ENCODE results near the gene PTGFRN. TPM values are rescaled to one million over a fixed set of nuclear protein-coding genes. Genes with fewer than 3 reads are reported as not detected.

PTGFRN gene
- total and polyA plus RNA-seq, 9 of the 15 experiments (the other 6 are each of a cell fraction or from before 2014, with no cell fraction given) = 17.3 to 33.1 (median 25.7) TPM

DNA sequence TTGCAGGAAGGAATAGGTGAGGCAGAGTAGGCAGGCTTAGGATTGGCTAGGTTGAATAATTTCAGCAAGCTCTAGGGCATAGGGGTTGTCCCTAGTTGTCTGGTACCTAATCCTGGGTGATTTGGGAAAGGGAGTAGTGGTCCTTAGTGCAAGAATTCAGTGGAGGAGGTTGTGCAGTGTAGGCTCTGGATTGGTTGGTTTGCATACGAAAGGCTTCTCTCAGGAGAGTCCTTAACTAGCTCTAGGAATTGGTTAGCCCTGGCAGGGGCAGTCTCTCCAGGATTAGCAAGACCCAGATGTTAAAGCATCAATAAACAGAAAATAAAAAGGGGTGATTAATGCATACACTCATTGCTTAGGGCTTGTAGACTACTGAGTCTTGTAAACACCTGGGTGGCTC is 82.2 kb downstream of the PTGFRN start:
- no TSS peak for BruUV-seq (replicated peaks)
- Histone ChIP-seq H3K9me3 (replicated peaks; ENCODE audit: control insufficient read depth, insufficient read depth, low read depth, low read length) (no peaks in the 10 kb centered on the region), H4K20me1 (replicated peaks; ENCODE audit: control insufficient read depth, insufficient read depth, low read length) (no peaks in the 10 kb centered on the region), H3K9me1 (ENCODE audit: control insufficient read depth, insufficient read depth, low read length) (no peaks in the 10 kb centered on the region), H3K9ac (ENCODE audit: insufficient read depth in 1 of 2, low read depth in 2 of 2, low read length in 2 of 2) (no peak overlapping the region), H3K27me3 (ENCODE audit: control insufficient read depth in 2 of 2, insufficient read depth in 2 of 2, low read length in 2 of 2) (no peaks in the 10 kb centered on the region), H3K4me2 (ENCODE audit: insufficient read depth, low read length) (no peak overlapping the region), H2AFZ (ENCODE audit: low read depth, low read length) (no peak overlapping the region), H3K4me1 (replicated peaks in 1 of 2; ENCODE audit: control insufficient read depth in 2 of 2, insufficient read depth in 2 of 2, low read length in 2 of 2) (no peaks in the 10 kb centered on the region), H3K4me3 (no peak overlapping the region), H3K79me2 (ENCODE audit: control insufficient read depth, insufficient read depth, low read length) (no peaks in the 10 kb centered on the region), H3K27ac (ENCODE audit: extremely low read depth, low read depth, low read length) (no peak overlapping the region), H3K36me3 (ENCODE audit: control insufficient read depth, insufficient read depth, low read length) (peaks cover 14% of the 10 kb centered on the region; the same call in 2 of the 3 replicates)
- no peak for ATAC-seq
- in situ Hi-C loops (cut with MboI) (no loop called here), intact Hi-C loops (cut with micrococcal nuclease) (no loop called here)
- no peak for TF ChIP-seq DACH1 (IDR thresholded peaks at IDR 0.05; ENCODE audit: partially characterized antibody)
- no peak for TF ChIP-seq MED1 (CRISPR knock-in tag; IDR thresholded peaks at IDR 0.05; ENCODE audit: borderline replicate concordance)
- TF ChIP-seq HNRNPK (IDR thresholded peaks at IDR 0.05; ENCODE audit: low read depth, low read length, poor library complexity, severe bottlenecking) = no peak
- WGBS (ENCODE audit: insufficient coverage, low coverage, missing lambda C conversion rate) = 73% methylated on average over 1 of the region's 1 CpG
- no peak for DNase-seq (ENCODE audit: extremely low read depth in 1 of 4, low spot score in 3 of 4)
- POLR2A ChIA-PET = interaction anchor here (0.6 to 1.7 kb wide), 2 partner anchors 8 to 213 kb away, joined by 3 to 5 read pairs; no protein-coding TSS in a partner anchor
- CTCF ChIA-PET (ENCODE audit: low intra/inter-chr PET ratio) = no interaction called here
- no peak for FAIRE-seq

DNA sequence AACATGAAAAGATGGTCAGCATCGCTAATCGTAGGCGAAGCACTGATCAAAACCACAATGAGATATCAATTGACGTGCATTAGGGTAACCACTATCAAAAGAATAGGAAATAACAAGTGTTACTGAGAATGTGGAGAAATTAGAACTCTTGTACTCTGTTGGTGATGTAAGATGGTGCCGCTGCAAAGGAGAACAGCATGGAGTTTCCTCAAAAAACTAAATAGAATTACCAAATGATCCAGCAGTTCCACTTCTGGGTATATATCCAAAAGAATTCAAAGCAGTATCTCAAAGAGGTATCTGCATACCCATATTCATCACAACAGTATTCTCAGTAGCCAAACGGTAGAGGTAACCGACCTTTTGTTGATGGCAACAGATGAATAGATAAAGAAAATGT is 83.6 kb downstream of the PTGFRN start:
- intact Hi-C loops (cut with micrococcal nuclease) (no loop called here), in situ Hi-C loops (cut with MboI) (no loop called here)
- WGBS (ENCODE audit: insufficient coverage, low coverage, missing lambda C conversion rate) = 72% methylated on average over 7 of the region's 7 CpGs
- DNase-seq (ENCODE audit: extremely low read depth in 1 of 4, low spot score in 3 of 4) (no peak), ATAC-seq (no peak), FAIRE-seq (no peak)
- ChIA-PET POLR2A (no interaction called here), CTCF (ENCODE audit: low intra/inter-chr PET ratio) (no interaction called here)
- H3K9ac ChIP-seq (ENCODE audit: insufficient read depth in 1 of 2, low read depth in 2 of 2, low read length in 2 of 2) = no peak overlapping the region
- TF ChIP-seq ZNF146 (CRISPR knock-in tag; IDR thresholded peaks at IDR 0.05; ENCODE audit: unreplicated experiment) = peak; percentile 29
- TF ChIP-seq, protein P1, sequence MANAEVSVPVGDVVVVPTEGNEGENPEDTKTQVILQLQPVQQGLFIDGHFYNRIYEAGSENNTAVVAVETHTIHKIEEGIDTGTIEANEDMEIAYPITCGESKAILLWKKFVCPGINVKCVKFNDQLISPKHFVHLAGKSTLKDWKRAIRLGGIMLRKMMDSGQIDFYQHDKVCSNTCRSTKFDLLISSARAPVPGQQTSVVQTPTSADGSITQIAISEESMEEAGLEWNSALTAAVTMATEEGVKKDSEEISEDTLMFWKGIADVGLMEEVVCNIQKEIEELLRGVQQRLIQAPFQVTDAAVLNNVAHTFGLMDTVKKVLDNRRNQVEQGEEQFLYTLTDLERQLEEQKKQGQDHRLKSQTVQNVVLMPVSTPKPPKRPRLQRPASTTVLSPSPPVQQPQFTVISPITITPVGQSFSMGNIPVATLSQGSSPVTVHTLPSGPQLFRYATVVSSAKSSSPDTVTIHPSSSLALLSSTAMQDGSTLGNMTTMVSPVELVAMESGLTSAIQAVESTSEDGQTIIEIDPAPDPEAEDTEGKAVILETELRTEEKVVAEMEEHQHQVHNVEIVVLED (CRISPR knock-in tag; IDR thresholded peaks at IDR 0.05) = no peak
- BruUV-seq (replicated peaks) = no TSS peak
- no peak overlapping the region for H3K4me2 ChIP-seq (ENCODE audit: insufficient read depth, low read length)
- H3K79me2 ChIP-seq (ENCODE audit: control insufficient read depth, insufficient read depth, low read length) = no peaks in the 10 kb centered on the region
- H3K9me1 ChIP-seq (ENCODE audit: control insufficient read depth, insufficient read depth, low read length) = no peaks in the 10 kb centered on the region
- no peaks in the 10 kb centered on the region for H4K20me1 ChIP-seq (replicated peaks; ENCODE audit: control insufficient read depth, insufficient read depth, low read length)
- no peaks in the 10 kb centered on the region for H3K27me3 ChIP-seq (ENCODE audit: control insufficient read depth in 2 of 2, insufficient read depth in 2 of 2, low read length in 2 of 2)
- H3K27ac ChIP-seq (ENCODE audit: extremely low read depth, low read depth, low read length) = no peak overlapping the region
- H3K4me3 ChIP-seq = no peak overlapping the region
- H2AFZ ChIP-seq (ENCODE audit: low read depth, low read length) = no peak overlapping the region
- no peaks in the 10 kb centered on the region for H3K4me1 ChIP-seq (replicated peaks in 1 of 2; ENCODE audit: control insufficient read depth in 2 of 2, insufficient read depth in 2 of 2, low read length in 2 of 2)
- no peaks in the 10 kb centered on the region for H3K9me3 ChIP-seq (replicated peaks; ENCODE audit: control insufficient read depth, insufficient read depth, low read depth, low read length)
- H3K36me3 ChIP-seq (ENCODE audit: control insufficient read depth, insufficient read depth, low read length) = peaks cover 6% of the 10 kb centered on the region; the same call in 2 of the 3 replicates
